ENCODE results near the gene YBX2.

Gene YBX2

DNA sequence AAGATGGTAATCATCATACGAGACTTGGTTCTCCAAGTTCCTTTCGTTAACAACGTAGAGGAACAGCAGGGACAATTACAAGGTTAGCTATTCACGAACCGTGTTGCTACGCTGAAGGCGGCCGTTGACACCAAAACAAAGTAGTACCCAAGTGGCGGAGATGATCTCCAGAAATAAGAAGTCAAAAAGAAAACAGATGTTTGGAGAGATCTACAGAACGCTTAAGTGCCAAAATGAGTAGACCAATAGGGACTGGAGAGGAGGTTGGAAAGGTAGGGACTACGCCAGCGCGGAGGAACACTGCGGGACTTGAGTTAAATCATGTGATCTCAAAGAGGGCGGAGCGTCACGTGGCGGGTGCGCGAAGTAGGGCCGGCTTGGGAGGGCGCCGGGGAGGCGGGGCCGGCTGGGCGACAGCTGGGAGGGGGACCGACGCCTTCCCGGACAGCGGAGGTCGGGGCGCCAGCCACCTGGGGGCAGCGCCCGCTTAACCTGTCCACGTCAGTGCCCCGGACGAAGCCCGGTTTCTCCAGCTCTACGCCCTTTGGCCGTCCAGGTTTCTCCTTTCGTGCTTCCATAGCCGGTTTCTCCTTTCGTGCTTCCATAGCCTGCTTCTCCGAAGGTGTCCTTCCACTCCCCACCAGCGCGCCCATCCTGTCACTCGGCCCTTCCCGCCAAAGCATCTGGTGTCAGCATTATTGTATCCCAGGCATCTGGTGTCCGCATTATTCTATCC is 51.6 kb downstream of the YBX2 start:
- H3K4me1 ChIP-seq (ENCODE audit: insufficient read depth, low read length), result peaks cover 13% of the 10 kb centered on the region
- no peaks in the 10 kb centered on the region for H3K36me3 ChIP-seq (ENCODE audit: insufficient read depth, low read length)
- peak overlapping the region; percentile 92 for H3K9ac ChIP-seq (ENCODE audit: low read depth, low read length)
- H3K9me3 ChIP-seq (ENCODE audit: control insufficient read depth, insufficient read depth, low read length), result no peaks in the 10 kb centered on the region

- Histone ChIP-seq H3K9ac (ENCODE audit: low read depth, low read length) (peak within 1 kb of the TSS; percentile 92), H3K36me3 (ENCODE audit: insufficient read depth, low read length) (no peaks in the 10 kb centered on the region; the same call in 1 of the 2 replicates), H3K9me3 (ENCODE audit: control insufficient read depth, insufficient read depth, low read length) (no peaks in the 10 kb centered on the region), H3K4me1 (ENCODE audit: insufficient read depth, low read length) (peaks cover 17% of the 10 kb centered on the region)
These were observed 52.4 kb downstream of the YBX2 start, which contains the start of gene GABARAP for GRCh38 chr17:7241783-7242716. TSS of gene GABARAP (minus strand) at chr17:7242449. CDS start at chr17:7242330, 119 bp downstream.

DNA sequence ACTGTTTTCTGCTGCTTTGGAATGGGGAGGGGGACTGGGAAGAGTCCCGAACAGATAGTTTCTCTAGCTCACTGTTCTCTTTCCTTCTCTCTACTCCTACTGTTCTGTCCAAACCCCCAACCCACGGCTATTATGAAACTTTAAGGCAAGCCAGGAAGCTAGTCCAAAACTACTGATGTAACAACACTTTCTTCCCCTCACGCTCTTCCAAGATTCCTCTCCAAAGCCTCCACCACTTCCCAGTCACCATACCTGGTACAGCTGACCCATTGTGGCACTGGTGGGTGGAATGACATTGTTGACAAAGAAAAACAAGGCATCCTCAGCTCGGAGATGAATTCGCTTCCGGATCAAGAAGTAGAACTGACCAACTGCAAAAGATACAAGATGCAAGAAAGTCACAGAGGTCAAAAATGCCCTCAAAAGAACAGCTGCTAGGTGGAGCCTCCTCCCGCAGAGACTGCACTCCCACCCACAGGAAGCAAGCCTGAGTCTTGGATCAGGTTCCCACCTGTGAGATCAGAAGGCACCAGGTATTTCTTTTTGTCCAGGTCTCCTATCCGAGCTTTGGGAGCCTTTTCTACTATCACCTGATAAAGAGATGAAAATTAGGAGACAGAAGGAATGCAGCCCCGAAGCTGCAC is 53.2 kb downstream of the YBX2 start:
- Histone ChIP-seq H3K9me3 (ENCODE audit: control insufficient read depth, insufficient read depth, low read length) (no peaks in the 10 kb centered on the region), H3K4me1 (ENCODE audit: insufficient read depth, low read length) (peaks cover 18% of the 10 kb centered on the region), H3K36me3 (ENCODE audit: insufficient read depth, low read length) (peaks cover 3% of the 10 kb centered on the region), H3K9ac (ENCODE audit: low read depth, low read length) (peak overlapping the region; percentile 92)

GRCh38 chr17:7240375-7240774 is 54.1 kb downstream of the YBX2 start:
- H3K9ac ChIP-seq (ENCODE audit: low read depth, low read length), result no peak overlapping the region
- peaks cover 18% of the 10 kb centered on the region for H3K4me1 ChIP-seq (ENCODE audit: insufficient read depth, low read length)
- no peaks in the 10 kb centered on the region for H3K9me3 ChIP-seq (ENCODE audit: control insufficient read depth, insufficient read depth, low read length)
- peaks cover 10% of the 10 kb centered on the region for H3K36me3 ChIP-seq (ENCODE audit: insufficient read depth, low read length)

DNA sequence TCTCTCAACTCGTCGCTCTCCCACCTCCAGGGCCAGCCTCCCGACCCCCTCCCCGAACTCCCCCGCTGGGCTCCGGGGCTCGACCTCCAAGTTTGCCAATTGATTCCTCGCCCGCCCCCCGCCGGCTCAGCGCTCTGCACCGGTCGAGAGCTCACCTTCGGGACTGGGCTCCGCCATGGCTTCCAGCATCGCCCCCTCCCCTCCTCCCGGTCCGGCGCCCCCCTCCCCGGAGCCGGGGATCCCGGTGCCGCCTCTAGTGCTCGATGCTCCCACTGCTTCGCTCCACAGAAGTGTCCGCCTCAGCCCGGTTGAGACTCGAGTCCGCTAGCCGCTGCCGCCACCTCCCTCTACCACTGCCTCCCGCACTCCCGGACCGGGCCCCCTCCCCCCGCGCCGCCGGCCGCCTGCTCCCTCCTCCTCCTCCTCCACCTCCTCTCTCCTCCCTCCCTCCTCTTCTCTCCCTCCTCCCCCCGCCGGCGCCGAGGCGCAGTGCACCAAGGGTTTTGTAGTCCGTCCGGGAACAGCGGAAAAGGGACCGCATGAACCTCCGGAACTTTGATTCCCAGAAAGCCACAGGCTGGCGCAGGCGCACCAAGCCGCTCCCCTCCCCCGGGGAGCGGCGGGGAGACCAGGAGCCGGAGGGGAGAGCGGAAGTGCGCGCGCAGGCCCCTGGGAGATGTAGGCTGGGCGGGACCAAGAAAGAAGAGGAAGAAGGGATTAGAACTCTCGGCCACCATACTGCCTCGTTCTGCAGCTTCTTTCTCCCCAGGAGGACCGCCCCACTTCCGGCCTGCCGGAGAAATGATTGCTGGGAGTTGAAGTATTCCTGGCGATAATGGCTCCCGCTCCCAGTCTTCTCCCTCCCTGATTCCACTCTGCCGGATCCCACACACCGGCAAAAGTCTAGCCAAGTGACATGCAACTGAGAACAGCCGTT is 55.1 kb downstream of the YBX2 start, which contains the start of gene PHF23:
Gene PHF23 (minus strand): TSS at position 367 of the 937 bp plus-strand sequence. CDS start 178 bp downstream, at position 189.
- Histone ChIP-seq H3K9me3 (ENCODE audit: control insufficient read depth, insufficient read depth, low read length) (no peaks in the 10 kb centered on the region), H3K9ac (ENCODE audit: low read depth, low read length) (peak within 1 kb of the TSS; percentile 98), H3K36me3 (ENCODE audit: insufficient read depth, low read length) (peaks cover 10% of the 10 kb centered on the region), H3K4me1 (ENCODE audit: insufficient read depth, low read length) (peaks cover 18% of the 10 kb centered on the region)

- peaks cover 10% of the 10 kb centered on the region for H3K36me3 ChIP-seq (ENCODE audit: insufficient read depth, low read length)
- no peaks in the 10 kb centered on the region for H3K9me3 ChIP-seq (ENCODE audit: control insufficient read depth, insufficient read depth, low read length)
- H3K4me1 ChIP-seq (ENCODE audit: insufficient read depth, low read length), result peaks cover 18% of the 10 kb centered on the region
- H3K9ac ChIP-seq (ENCODE audit: low read depth, low read length), result peak overlapping the region; percentile 98
These were observed 55.9 kb downstream of the YBX2 start for GRCh38 chr17:7238420-7239090.

All from ES-I3 (cell line).